HepG2 (cell line): ENCODE data around the gene C22orf39. TPM values are rescaled to one million over a fixed set of nuclear protein-coding genes. Genes with fewer than 3 reads are reported as not detected.

Source experiments
- CC2D1A ChIP-seq: sonication (generic); formaldehyde crosslinking; IDR thresholded peaks from 2 replicates; pipeline ENCODE4 v1.8.1; 2023; ENCODE audit warnings: mild to moderate bottlenecking, missing genetic modification reagents
- FOXO1 ChIP-seq: sonication (generic); formaldehyde crosslinking; IDR thresholded peaks from 2 replicates; pipeline ENCODE4 v1.4.0; 2020; ENCODE audit warnings: missing genetic modification reagents
- GMEB1 ChIP-seq: sonication (generic); formaldehyde crosslinking; IDR thresholded peaks from 2 replicates; pipeline ENCODE4 v1.5.1; 2020; ENCODE audit warnings: missing genetic modification reagents, mild to moderate bottlenecking, borderline replicate concordance
- KDM5B ChIP-seq: sonication (generic); formaldehyde crosslinking; IDR thresholded peaks from 2 replicates; pipeline ENCODE4 v1.4.0; 2020; ENCODE audit warnings: missing genetic modification reagents, mild to moderate bottlenecking, borderline replicate concordance
- MED8 ChIP-seq: sonication (generic); formaldehyde crosslinking; IDR thresholded peaks from 2 replicates; pipeline ENCODE4 v1.8.1; 2023; ENCODE audit warnings: mild to moderate bottlenecking, missing genetic modification reagents; ENCODE audit not compliant: insufficient replicate concordance
- PHF8 ChIP-seq: sonication (generic); formaldehyde crosslinking; IDR thresholded peaks from 2 replicates; pipeline ENCODE4 v1.5.0; 2020; ENCODE audit warnings: missing genetic modification reagents
- SMARCE1 ChIP-seq: fragments of 450-650 bp; IDR thresholded peaks from 2 replicates; pipeline ENCODE4 v1.6.1; 2017; ENCODE audit warnings: borderline replicate concordance
- U2AF1 ChIP-seq: fragments of 200-400 bp; formaldehyde crosslinking; optimal IDR thresholded peaks from 2 replicates; pipeline ENCODE3; 2017; ENCODE audit warnings: mild to moderate bottlenecking, low read depth, low read length
- ZEB1 ChIP-seq: IDR thresholded peaks from 2 replicates; pipeline ENCODE4 v1.6.1; 2012; ENCODE audit warnings: mild to moderate bottlenecking, low read depth, inconsistent platforms; ENCODE audit not compliant: insufficient replicate concordance
- ZFP90 ChIP-seq: sonication (generic); formaldehyde crosslinking; IDR thresholded peaks from 2 replicates; pipeline ENCODE4 v1.8.0; 2022; ENCODE audit warnings: missing genetic modification reagents, mild to moderate bottlenecking, inconsistent platforms, borderline replicate concordance
- ZMYM3 ChIP-seq: sonication (generic); formaldehyde crosslinking; IDR thresholded peaks from 2 replicates; pipeline ENCODE4 v1.5.1; 2020; ENCODE audit warnings: mild to moderate bottlenecking, missing genetic modification reagents
- ZNF230 ChIP-seq: sonication (generic); formaldehyde crosslinking; IDR thresholded peaks from 2 replicates; pipeline ENCODE4 v1.4.0; 2020; ENCODE audit warnings: mild to moderate bottlenecking, missing genetic modification reagents
- ZNF547 ChIP-seq: sonication (generic); formaldehyde crosslinking; IDR thresholded peaks from 2 replicates; pipeline ENCODE4 v1.5.1; 2020; ENCODE audit warnings: mild to moderate bottlenecking, missing genetic modification reagents
- ZNF605 ChIP-seq: sonication (generic); formaldehyde crosslinking; IDR thresholded peaks from 2 replicates; pipeline ENCODE4 v1.8.0; 2022; ENCODE audit warnings: mild to moderate bottlenecking, missing genetic modification reagents
- ZNF672 ChIP-seq: sonication (generic); formaldehyde crosslinking; IDR thresholded peaks from 2 replicates; pipeline ENCODE4 v1.8.1; 2022; ENCODE audit warnings: missing genetic modification reagents
- ZNF850 ChIP-seq: sonication (generic); formaldehyde crosslinking; conservative IDR thresholded peaks from 2 replicates; pipeline ENCODE4 v1.9.0; 2021; ENCODE audit warnings: mild to moderate bottlenecking, missing genetic modification reagents
- polyA plus RNA-seq, 8 experiments: library from polyadenylated mRNA; depleted of rRNA in 3 of 8; stranded (reverse) in 7 of 8; unstranded in 1 of 8; fragments of >200 nt; fragmentation: Illumina TruSeq in 4 of 8; extraction: Trizol in 4 of 8; gene quantifications; 2 replicates each; pipeline versions ENCODE4 v1.2.1 to v1.2.3, GENCODE V29; 2011 to 2016; ENCODE audit warnings: low read depth in 4 of 8, missing spikeins in 1 of 8, mixed read lengths in 1 of 8; ENCODE audit not compliant: insufficient read depth in 1 of 8
- total RNA-seq, 5 experiments: library from RNA; depleted of rRNA; stranded (reverse); fragments of >200 nt; fragmentation: Illumina TruSeq; extraction: Trizol; gene quantifications; 2 replicates each; pipeline ENCODE4 v1.2.3, GENCODE V29; 2016; ENCODE audit warnings: low read depth in 1 of 5
- TF ChIP-seq, protein P1 (sequence below): sonication (generic); formaldehyde crosslinking; IDR thresholded peaks from 2 replicates; pipeline ENCODE4 v1.4.0; 2020; ENCODE audit warnings: missing genetic modification reagents, mild to moderate bottlenecking, borderline replicate concordance
- TF ChIP-seq, protein P2 (sequence below): IDR thresholded peaks from 2 replicates; pipeline ENCODE4 v1.6.1; 2016; ENCODE audit warnings: missing compliant biosample characterization, missing genetic modification reagents, borderline replicate concordance
- TF ChIP-seq, protein P3 (sequence below): sonication (generic); formaldehyde crosslinking; IDR thresholded peaks from 2 replicates; pipeline ENCODE4 v1.5.0; 2020; ENCODE audit warnings: missing genetic modification reagents, mild to moderate bottlenecking, borderline replicate concordance
- TF ChIP-seq, protein P4 (sequence below): sonication (generic); formaldehyde crosslinking; IDR thresholded peaks from 2 replicates; pipeline ENCODE4 v1.5.0; 2020; ENCODE audit warnings: mild to moderate bottlenecking, missing genetic modification reagents
- TF ChIP-seq, protein P5 (sequence below): sonication (generic); formaldehyde crosslinking; IDR thresholded peaks from 2 replicates; pipeline ENCODE4 v1.5.0; 2020; ENCODE audit warnings: mild to moderate bottlenecking, low read depth, missing genetic modification reagents, borderline replicate concordance

C22orf39 gene
- total and polyA plus RNA-seq, 2 of the 13 experiments (the other 11 are each of a cell fraction or from before 2014, with no cell fraction given), result 23.4 to 26.4 TPM

DNA sequence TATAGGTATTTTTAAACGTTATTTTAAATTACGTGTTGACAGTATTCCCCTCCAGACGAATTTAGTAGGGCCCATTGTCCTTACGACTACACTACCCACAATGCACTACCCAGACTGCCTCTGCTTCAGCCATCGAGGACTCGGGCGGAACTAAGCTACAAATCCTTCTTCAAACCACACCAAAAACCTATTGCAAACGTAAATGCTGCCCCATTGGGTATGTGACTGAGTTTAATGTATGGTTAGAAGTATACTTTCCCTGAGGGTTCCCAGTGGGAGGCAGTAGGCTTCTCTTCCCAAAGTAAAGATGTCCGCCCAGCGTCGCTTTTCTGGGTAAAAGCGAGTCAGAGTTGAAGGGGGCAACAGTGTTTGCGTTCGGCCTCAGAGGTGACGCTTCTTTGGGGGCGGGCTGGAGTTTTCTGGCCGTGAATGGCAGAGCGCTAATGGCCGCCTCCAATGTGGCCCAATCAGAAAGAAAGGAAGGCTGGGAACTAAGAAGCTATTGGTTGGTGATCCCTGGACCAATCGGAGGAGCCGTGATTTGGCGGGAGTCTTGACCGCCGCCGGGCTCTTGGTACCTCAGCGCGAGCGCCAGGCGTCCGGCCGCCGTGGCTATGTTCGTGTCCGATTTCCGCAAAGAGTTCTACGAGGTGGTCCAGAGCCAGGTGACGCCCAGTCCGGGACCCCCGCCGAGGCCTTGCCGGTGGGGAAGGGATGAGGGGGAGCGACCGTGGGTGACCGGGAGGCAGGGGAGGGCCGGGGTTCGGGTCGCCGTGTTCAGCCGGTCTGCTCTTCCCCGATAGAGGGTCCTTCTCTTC, 32.1 kb upstream of the C22orf39 start, which contains the start of gene CDC45 (continued):
- TF ChIP-seq SMARCE1 (no peak), ZNF850 (no peak), FOXO1 (CRISPR knock-in tag) (no peak), ZNF547 (peak; percentile 69; the same call in 1 of the 2 replicates), PHF8 (CRISPR knock-in tag) (peak; percentile 72), MED8 (no peak), ZEB1 (no peak), ZNF672 (no peak), CC2D1A (no peak), ZFP90 (CRISPR knock-in tag) (no peak), ZNF605 (peak; percentile 56; the same call in 1 of the 2 replicates), U2AF1 (no peak), ZNF230 (CRISPR knock-in tag) (no peak), GMEB1 (CRISPR knock-in tag) (peak; percentile 85; the same call in 1 of the 2 replicates), ZMYM3 (CRISPR knock-in tag) (no peak), KDM5B (CRISPR knock-in tag) (0 out of 2 replicates have a peak, but pooled peaks have one; percentile 55)
- TF ChIP-seq, protein P1, sequence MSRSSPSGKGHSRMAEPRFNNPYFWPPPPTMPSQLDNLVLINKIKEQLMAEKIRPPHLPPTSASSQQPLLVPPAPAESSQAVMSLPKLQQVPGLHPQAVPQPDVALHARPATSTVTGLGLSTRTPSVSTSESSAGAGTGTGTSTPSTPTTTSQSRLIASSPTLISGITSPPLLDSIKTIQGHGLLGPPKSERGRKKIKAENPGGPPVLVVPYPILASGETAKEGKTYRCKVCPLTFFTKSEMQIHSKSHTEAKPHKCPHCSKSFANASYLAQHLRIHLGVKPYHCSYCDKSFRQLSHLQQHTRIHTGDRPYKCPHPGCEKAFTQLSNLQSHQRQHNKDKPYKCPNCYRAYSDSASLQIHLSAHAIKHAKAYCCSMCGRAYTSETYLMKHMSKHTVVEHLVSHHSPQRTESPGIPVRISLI, result no peak
- TF ChIP-seq, protein P2, sequence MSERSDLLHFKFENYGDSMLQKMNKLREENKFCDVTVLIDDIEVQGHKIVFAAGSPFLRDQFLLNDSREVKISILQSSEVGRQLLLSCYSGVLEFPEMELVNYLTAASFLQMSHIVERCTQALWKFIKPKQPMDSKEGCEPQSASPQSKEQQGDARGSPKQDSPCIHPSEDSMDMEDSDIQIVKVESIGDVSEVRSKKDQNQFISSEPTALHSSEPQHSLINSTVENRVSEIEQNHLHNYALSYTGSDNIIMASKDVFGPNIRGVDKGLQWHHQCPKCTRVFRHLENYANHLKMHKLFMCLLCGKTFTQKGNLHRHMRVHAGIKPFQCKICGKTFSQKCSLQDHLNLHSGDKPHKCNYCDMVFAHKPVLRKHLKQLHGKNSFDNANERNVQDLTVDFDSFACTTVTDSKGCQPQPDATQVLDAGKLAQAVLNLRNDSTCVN (CRISPR knock-in tag), result no peak
- TF ChIP-seq, protein P3, sequence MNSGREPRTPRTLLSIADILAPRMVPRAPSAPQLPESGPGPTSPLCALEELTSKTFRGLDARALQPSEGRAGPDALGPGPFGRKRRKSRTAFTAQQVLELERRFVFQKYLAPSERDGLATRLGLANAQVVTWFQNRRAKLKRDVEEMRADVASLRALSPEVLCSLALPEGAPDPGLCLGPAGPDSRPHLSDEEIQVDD (CRISPR knock-in tag), result no peak
- TF ChIP-seq, protein P4, sequence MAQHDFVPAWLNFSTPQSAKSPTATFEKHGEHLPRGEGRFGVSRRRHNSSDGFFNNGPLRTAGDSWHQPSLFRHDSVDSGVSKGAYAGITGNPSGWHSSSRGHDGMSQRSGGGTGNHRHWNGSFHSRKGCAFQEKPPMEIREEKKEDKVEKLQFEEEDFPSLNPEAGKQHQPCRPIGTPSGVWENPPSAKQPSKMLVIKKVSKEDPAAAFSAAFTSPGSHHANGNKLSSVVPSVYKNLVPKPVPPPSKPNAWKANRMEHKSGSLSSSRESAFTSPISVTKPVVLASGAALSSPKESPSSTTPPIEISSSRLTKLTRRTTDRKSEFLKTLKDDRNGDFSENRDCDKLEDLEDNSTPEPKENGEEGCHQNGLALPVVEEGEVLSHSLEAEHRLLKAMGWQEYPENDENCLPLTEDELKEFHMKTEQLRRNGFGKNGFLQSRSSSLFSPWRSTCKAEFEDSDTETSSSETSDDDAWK (CRISPR knock-in tag), result no peak
- TF ChIP-seq, protein P5, sequence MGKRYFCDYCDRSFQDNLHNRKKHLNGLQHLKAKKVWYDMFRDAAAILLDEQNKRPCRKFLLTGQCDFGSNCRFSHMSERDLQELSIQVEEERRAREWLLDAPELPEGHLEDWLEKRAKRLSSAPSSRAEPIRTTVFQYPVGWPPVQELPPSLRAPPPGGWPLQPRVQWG, result no peak
